ENCODE measurements around the gene DTX4. TPM values are rescaled to one million over a fixed set of nuclear protein-coding genes. Genes with fewer than 3 reads are reported as not detected.

DTX4 gene
- total and polyA plus RNA-seq, 2 of the 4 experiments (the other 2 are of a cell fraction), result 2.7 to 3.0 TPM

DNA sequence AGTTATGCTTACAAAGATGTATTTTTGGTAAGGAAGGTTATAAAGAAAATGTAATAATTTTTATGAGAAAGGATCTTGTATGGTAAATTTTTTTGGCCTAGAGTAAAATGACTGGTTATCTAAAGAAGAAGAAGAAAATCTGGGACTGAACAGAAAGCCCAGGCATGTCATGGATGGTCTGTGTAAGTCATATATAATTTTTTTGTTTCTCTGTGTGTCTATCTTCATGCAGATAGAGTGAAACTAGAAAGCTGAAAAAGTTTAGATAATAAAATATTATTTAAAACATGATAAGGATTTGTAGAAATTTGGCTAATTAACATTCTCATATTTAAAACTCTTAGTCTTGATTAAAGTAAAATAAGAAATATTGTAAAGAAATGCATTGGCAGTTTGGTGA, 68.4 kb downstream of the DTX4 start:
- DNase-seq, result no peak
- H3K4me2 ChIP-seq (ENCODE audit: low read depth, low read length), result no peak overlapping the region
- H2BK20ac ChIP-seq (ENCODE audit: low read depth, low read length), result no peak overlapping the region
- H2AK9ac ChIP-seq (replicated peaks; ENCODE audit: low read depth, low read length, poor library complexity), result no peak overlapping the region
- H2BK120ac ChIP-seq (ENCODE audit: low read depth, low read length), result no peak overlapping the region
- H3K27me3 ChIP-seq (ENCODE audit: control insufficient read depth, insufficient read depth, low read length), result no peaks in the 10 kb centered on the region
- H3K9me3 ChIP-seq (ENCODE audit: control insufficient read depth, insufficient read depth, low read length), result no peaks in the 10 kb centered on the region
- intact Hi-C loops (cut with micrococcal nuclease) (no loop called here), dilution Hi-C loops (cut with HindIII; ENCODE audit: low sequenced_read_pairs, unreplicated experiment) (no loop called here), in situ Hi-C loops (cut with MboI; ENCODE audit: low sequenced_read_pairs) (no loop called here)
- H3K9me1 ChIP-seq (ENCODE audit: insufficient read depth, low read length), result no peaks in the 10 kb centered on the region
- no peak overlapping the region for H3K27ac ChIP-seq (ENCODE audit: insufficient read depth, low read length)
- no peak overlapping the region for H4K91ac ChIP-seq (ENCODE audit: insufficient read depth, low read depth, low read length)
- H3K4me1 ChIP-seq (ENCODE audit: control insufficient read depth, insufficient read depth, low read length), result peaks cover 2% of the 10 kb centered on the region; the same call in 1 of the 2 replicates
- no peaks in the 10 kb centered on the region for H4K20me1 ChIP-seq (ENCODE audit: insufficient read depth, low read length)
- no peak overlapping the region for H3K4me3 ChIP-seq (ENCODE audit: insufficient read depth, low read depth, low read length)
- ATAC-seq (ENCODE audit: low read depth), result no peak
- no peak overlapping the region for H2AFZ ChIP-seq (replicated peaks; ENCODE audit: low read length, poor library complexity)
- no peak for TF ChIP-seq MAZ (IDR thresholded peaks at IDR 0.05; ENCODE audit: borderline replicate concordance, low read depth, low read length)
- TF ChIP-seq, protein P1, sequence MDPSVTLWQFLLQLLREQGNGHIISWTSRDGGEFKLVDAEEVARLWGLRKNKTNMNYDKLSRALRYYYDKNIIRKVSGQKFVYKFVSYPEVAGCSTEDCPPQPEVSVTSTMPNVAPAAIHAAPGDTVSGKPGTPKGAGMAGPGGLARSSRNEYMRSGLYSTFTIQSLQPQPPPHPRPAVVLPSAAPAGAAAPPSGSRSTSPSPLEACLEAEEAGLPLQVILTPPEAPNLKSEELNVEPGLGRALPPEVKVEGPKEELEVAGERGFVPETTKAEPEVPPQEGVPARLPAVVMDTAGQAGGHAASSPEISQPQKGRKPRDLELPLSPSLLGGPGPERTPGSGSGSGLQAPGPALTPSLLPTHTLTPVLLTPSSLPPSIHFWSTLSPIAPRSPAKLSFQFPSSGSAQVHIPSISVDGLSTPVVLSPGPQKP (IDR thresholded peaks at IDR 0.05; ENCODE audit: borderline replicate concordance, low read depth, low read length), result no peak
- TF ChIP-seq CTCF (conservative IDR thresholded peaks at IDR 0.05; ENCODE audit: low read depth, low read length), result no peak
- TF ChIP-seq, protein P2, sequence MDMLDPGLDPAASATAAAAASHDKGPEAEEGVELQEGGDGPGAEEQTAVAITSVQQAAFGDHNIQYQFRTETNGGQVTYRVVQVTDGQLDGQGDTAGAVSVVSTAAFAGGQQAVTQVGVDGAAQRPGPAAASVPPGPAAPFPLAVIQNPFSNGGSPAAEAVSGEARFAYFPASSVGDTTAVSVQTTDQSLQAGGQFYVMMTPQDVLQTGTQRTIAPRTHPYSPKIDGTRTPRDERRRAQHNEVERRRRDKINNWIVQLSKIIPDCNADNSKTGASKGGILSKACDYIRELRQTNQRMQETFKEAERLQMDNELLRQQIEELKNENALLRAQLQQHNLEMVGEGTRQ (IDR thresholded peaks at IDR 0.05; ENCODE audit: low read depth, low read length), result no peak
- TF ChIP-seq RCOR1 (IDR thresholded peaks at IDR 0.05; ENCODE audit: insufficient replicate concordance, low read length), result no peak
- no peak for TF ChIP-seq NFE2L2 (IDR thresholded peaks at IDR 0.05; ENCODE audit: low read depth, low read length)
- TF ChIP-seq RAD21 (IDR thresholded peaks at IDR 0.05; ENCODE audit: low read length), result no peak
- TF ChIP-seq MXI1 (IDR thresholded peaks at IDR 0.05; ENCODE audit: borderline replicate concordance, low read depth, low read length), result no peak
- no peak for TF ChIP-seq FOS (IDR thresholded peaks at IDR 0.05; ENCODE audit: low read depth, low read length)
- no peak for TF ChIP-seq MAFK (IDR thresholded peaks at IDR 0.05; ENCODE audit: low read depth, low read length)
- no peak for TF ChIP-seq SMC3 (IDR thresholded peaks at IDR 0.05; ENCODE audit: low read depth, low read length)
- no peak for TF ChIP-seq POLR2A (IDR thresholded peaks at IDR 0.05; ENCODE audit: low read depth, low read length)
- TF ChIP-seq RFX5 (IDR thresholded peaks at IDR 0.05; ENCODE audit: low read depth, low read length), result no peak
- no peak overlapping the region for H4K5ac ChIP-seq (ENCODE audit: low read depth, low read length)
- ChIA-PET CTCF (no interaction called here), POLR2A (ENCODE audit: unreplicated experiment) (no interaction called here)
- H2BK5ac ChIP-seq (ENCODE audit: low read depth, low read length, poor library complexity, severe bottlenecking), result no peak overlapping the region
- H2AK5ac ChIP-seq (ENCODE audit: low read depth, low read length), result no peak overlapping the region
- no peaks in the 10 kb centered on the region for H3K79me1 ChIP-seq (ENCODE audit: low read depth in 1 of 2, low read length in 2 of 2)
- no peaks in the 10 kb centered on the region for H3K36me3 ChIP-seq (ENCODE audit: control insufficient read depth, insufficient read depth, low read length)
- no peak overlapping the region for H4K8ac ChIP-seq (ENCODE audit: low read depth in 2 of 2, low read length in 2 of 2)
- H3K18ac ChIP-seq (ENCODE audit: low read depth, low read length), result no peak overlapping the region
- H3K14ac ChIP-seq (replicated peaks; ENCODE audit: low read depth, low read length), result no peak overlapping the region
- H3K56ac ChIP-seq (ENCODE audit: extremely low read depth, insufficient read depth, low read length), result no peak overlapping the region
- no peak overlapping the region for H2BK15ac ChIP-seq (ENCODE audit: low read depth, low read length)
- H3K23ac ChIP-seq (ENCODE audit: low read depth, low read length), result no peak overlapping the region
- no TSS peak for BruUV-seq (replicated peaks)
- H3K4ac ChIP-seq (ENCODE audit: low read depth, low read length), result no peak overlapping the region
- H3K9ac ChIP-seq (ENCODE audit: low read depth, low read length), result no peak overlapping the region
